HFF-Myc (cell line): ENCODE data around the gene CCDC148.

Experiments used
- DNase-seq: peaks from one replicate; pipeline ENCODE4 v3.0.0-alpha.2; 2011; ENCODE audit warnings: low read depth; ENCODE audit errors: extremely low read depth
- H3K4me3 ChIP-seq: replicated peaks from 2 replicates; pipeline ENCODE4 v1.5.1; 2011; ENCODE audit warnings: low read depth, mild to moderate bottlenecking, control low read depth, low read length
- TF ChIP-seq, protein P1 (sequence below): IDR thresholded peaks from 2 replicates; pipeline ENCODE4 v1.5.1; 2012; ENCODE audit warnings: mild to moderate bottlenecking, low read depth, low read length, control low read depth; ENCODE audit errors: missing control alignments

Gene CCDC148

DNA sequence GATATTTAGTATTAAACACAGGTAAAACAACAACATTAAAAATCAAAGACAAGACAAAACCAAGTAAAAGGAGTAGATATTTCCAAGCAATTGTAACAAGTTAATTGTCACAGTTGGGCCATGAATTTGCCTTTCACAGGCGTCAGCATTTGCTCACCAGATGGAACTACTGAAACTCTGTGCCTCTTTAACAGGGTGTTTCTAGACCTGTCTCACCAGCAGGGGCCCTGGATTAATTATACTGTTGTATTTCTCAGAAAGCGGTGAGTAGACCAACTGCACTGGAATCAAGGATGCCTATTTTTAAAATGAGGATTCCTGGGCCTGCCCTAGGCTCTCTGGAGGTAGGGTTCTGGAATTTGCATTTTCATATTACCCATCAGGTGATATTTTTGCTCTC is 262.3 kb downstream of the CCDC148 start:
- H3K4me3 ChIP-seq, result no peak overlapping the region
- TF ChIP-seq, protein P1, sequence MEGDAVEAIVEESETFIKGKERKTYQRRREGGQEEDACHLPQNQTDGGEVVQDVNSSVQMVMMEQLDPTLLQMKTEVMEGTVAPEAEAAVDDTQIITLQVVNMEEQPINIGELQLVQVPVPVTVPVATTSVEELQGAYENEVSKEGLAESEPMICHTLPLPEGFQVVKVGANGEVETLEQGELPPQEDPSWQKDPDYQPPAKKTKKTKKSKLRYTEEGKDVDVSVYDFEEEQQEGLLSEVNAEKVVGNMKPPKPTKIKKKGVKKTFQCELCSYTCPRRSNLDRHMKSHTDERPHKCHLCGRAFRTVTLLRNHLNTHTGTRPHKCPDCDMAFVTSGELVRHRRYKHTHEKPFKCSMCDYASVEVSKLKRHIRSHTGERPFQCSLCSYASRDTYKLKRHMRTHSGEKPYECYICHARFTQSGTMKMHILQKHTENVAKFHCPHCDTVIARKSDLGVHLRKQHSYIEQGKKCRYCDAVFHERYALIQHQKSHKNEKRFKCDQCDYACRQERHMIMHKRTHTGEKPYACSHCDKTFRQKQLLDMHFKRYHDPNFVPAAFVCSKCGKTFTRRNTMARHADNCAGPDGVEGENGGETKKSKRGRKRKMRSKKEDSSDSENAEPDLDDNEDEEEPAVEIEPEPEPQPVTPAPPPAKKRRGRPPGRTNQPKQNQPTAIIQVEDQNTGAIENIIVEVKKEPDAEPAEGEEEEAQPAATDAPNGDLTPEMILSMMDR, result no peak
- DNase-seq, result no peak

- TF ChIP-seq, protein P1, result no peak
- H3K4me3 ChIP-seq, result no peak overlapping the region
- DNase-seq, result no peak
Observed at GRCh38 chr2:158192515-158193443, 263.8 kb downstream of the CCDC148 start.

- DNase-seq, result no peak
- TF ChIP-seq, protein P1, result no peak
- no peak overlapping the region for H3K4me3 ChIP-seq
Observed at GRCh38 chr2:158191076-158191895, 265.3 kb downstream of the CCDC148 start.

DNA sequence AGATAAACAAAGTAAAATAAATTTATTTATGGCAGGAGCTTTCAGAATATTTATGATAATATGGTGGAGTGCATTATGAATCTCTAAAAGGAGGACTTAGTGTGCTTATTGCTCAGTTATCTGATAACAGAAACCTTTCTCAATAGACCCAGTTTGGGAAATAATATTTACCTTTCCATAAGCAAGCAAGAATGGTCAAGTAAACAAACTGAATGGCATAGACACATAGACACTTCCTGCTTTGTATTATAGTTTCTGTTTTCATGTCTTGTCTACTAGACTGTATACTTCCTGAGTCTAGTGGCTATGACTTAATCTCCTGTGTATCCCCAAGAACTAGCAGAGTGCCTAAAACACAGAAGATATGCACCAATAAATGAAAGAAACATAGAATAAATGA is 267.0 kb downstream of the CCDC148 start:
- DNase-seq, result no peak
- no peak overlapping the region for H3K4me3 ChIP-seq
- TF ChIP-seq, protein P1, result no peak

GRCh38 chr2:158187908-158188307 is 268.6 kb downstream of the CCDC148 start:
- DNase-seq, result no peak
- TF ChIP-seq, protein P1, result no peak
- H3K4me3 ChIP-seq, result no peak overlapping the region

DNA sequence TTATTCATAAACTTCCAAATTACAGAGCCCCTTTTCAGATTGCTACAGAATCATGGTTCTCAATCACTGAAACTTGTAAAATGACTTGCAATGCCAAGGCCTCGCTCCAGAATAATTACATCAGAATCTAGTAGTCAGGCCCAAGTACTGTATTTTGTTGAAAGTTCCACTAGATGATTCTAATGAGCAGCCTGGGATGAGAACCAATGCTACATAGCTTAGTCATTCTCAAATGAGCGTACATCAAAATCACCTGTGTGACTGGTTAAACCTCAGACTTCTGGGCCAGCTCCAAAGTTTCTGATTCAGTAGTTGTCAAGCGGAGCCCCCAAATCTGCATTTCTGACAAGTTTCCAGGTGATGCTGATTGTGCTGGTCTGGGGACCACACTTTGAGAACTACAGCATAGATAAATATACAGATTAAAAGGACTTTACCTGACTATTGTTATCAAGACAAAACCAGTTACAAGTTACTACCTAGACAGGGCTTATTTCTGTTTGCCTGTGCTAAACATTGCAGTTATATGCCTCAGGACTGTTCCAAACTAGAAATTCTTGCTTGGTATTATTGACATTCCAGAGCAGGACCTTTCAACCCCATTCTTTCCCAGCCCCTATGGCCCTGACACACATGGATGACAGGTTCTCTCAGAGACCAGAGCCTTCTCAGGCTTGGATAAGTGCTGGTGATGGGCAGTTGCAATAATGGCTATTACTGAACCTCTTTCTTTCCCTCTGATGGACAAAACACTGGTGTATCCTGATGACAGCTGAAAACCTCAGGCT is 271.8 kb downstream of the CCDC148 start:
- TF ChIP-seq, protein P1, result no peak
- no peak for DNase-seq
- no peak overlapping the region for H3K4me3 ChIP-seq
